ENCODE measurements around the gene PITPNC1.

PITPNC1 gene

DNA sequence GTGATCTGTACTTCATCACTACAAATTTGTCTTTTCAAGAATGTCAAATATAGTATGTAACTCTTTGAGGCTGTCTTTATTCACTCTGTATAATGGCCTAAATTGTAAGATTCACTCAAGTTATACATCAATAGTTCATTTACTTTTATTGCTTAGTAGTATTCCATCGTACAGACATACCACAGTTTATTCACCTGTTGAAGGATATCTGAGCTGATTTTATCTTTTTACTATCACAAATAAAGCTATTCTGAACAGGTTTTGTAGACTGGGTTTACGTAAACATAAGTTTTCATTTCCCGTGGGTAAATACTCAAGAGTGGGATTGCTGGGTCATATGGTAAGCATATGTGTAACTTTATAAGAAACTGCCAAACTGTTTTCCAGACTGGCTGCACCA is 29.3 kb upstream of the PITPNC1 start:
- TF ChIP-seq, protein P1, sequence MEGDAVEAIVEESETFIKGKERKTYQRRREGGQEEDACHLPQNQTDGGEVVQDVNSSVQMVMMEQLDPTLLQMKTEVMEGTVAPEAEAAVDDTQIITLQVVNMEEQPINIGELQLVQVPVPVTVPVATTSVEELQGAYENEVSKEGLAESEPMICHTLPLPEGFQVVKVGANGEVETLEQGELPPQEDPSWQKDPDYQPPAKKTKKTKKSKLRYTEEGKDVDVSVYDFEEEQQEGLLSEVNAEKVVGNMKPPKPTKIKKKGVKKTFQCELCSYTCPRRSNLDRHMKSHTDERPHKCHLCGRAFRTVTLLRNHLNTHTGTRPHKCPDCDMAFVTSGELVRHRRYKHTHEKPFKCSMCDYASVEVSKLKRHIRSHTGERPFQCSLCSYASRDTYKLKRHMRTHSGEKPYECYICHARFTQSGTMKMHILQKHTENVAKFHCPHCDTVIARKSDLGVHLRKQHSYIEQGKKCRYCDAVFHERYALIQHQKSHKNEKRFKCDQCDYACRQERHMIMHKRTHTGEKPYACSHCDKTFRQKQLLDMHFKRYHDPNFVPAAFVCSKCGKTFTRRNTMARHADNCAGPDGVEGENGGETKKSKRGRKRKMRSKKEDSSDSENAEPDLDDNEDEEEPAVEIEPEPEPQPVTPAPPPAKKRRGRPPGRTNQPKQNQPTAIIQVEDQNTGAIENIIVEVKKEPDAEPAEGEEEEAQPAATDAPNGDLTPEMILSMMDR (IDR thresholded peaks at IDR 0.05; ENCODE audit: insufficient read depth, low read depth, low read length, missing control alignments), result no peak
- no peak overlapping the region for H3K4me3 ChIP-seq (ENCODE audit: low read depth, low read length)
- no peak for DNase-seq (ENCODE audit: low read depth)

DNA sequence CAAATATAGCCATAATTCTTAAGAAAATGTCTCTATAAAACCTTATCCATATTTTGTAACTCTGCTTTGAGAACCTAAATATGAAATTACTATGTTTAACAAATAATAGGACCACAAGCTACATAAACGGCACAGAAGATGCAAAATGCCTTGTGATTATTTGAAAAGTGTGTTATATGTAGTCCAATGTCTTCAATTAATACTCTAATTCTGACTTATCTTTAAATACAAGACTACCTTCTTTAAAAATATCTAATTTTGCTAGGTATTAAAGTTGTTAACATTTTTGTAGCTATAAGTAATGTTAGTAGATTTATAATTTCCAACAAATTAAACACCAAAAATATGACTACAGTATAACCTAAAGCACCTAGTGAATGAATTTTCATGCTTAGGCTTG is 27.7 kb upstream of the PITPNC1 start:
- TF ChIP-seq, protein P1 (IDR thresholded peaks at IDR 0.05; ENCODE audit: insufficient read depth, low read depth, low read length, missing control alignments), result no peak
- H3K4me3 ChIP-seq (ENCODE audit: low read depth, low read length), result no peak overlapping the region
- DNase-seq (ENCODE audit: low read depth), result no peak

DNA sequence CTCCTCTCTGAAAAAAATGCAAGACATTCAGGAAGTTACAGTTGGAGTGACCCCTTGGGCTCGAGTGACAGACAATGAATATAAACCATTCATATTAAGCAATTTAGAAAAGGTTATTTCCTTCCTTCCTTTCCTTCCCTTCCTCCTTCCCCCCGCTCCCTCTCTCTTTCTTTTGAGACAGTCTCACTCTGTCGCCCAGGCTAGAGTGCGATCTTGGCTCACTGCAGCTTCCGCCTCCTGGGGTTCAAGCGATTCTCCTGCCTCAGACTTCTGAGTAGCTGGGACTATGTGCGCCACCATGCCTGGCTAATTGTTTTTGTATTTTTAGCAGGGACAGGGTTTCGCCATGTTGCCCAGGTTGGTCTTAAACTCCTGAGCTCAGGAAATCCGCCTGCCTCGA is 23.9 kb upstream of the PITPNC1 start:
- TF ChIP-seq, protein P1 (IDR thresholded peaks at IDR 0.05; ENCODE audit: insufficient read depth, low read depth, low read length, missing control alignments), result no peak
- DNase-seq (ENCODE audit: low read depth), result no peak
- H3K4me3 ChIP-seq (ENCODE audit: low read depth, low read length), result no peak overlapping the region

DNA sequence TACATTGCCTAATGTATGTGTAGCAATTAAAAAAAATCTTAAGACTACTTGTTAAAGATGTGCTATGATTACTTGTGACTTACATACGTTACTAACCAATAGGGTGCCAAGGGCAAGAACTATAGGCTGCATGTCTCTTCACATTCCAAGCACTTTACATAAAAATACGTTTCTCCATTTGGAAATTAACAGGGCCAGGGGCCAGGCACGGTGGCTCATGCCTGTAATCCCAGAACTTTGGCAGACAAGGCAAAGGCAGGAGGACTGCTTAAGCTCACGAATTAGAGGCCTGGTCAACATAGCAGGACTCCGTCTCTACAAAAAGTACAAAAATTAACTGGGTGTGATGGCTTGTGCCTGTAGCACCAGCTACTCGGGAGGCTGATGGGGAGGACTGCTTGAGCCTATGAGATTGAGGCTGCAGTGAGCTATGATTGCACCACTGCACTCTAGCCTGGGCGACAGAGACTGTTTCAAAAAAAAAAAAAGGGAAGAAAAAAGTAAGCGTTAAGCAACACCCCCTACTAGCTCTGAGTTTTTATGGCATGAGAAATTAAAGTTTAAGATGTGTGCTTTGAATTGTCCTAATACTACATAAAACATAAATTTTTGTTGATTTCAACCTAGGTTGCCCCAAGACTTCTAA is 23.0 kb upstream of the PITPNC1 start:
- TF ChIP-seq, protein P1 (IDR thresholded peaks at IDR 0.05; ENCODE audit: insufficient read depth, low read depth, low read length, missing control alignments), result no peak
- no peak overlapping the region for H3K4me3 ChIP-seq (ENCODE audit: low read depth, low read length)
- no peak for DNase-seq (ENCODE audit: low read depth)

DNA sequence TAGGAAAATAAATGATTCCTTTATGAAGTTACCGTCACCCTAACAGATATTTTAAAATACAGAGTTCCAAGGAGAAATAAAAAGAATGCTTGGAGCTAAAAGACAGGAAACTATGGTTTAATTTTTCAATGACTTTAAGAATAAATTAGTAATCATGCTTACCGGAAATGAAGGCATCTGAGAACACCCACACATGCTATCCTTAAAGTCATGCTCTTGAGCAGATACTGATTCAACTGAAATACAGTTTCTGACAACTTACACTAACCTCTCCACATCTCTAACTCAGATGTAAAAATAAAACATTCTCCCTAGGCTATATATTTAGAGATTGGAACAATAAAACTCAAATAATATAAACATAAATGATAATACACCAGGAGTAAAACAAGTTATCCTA is 18.5 kb upstream of the PITPNC1 start:
- DNase-seq (ENCODE audit: low read depth), result no peak
- TF ChIP-seq, protein P1 (IDR thresholded peaks at IDR 0.05; ENCODE audit: insufficient read depth, low read depth, low read length, missing control alignments), result no peak
- no peak overlapping the region for H3K4me3 ChIP-seq (ENCODE audit: low read depth, low read length)

DNA sequence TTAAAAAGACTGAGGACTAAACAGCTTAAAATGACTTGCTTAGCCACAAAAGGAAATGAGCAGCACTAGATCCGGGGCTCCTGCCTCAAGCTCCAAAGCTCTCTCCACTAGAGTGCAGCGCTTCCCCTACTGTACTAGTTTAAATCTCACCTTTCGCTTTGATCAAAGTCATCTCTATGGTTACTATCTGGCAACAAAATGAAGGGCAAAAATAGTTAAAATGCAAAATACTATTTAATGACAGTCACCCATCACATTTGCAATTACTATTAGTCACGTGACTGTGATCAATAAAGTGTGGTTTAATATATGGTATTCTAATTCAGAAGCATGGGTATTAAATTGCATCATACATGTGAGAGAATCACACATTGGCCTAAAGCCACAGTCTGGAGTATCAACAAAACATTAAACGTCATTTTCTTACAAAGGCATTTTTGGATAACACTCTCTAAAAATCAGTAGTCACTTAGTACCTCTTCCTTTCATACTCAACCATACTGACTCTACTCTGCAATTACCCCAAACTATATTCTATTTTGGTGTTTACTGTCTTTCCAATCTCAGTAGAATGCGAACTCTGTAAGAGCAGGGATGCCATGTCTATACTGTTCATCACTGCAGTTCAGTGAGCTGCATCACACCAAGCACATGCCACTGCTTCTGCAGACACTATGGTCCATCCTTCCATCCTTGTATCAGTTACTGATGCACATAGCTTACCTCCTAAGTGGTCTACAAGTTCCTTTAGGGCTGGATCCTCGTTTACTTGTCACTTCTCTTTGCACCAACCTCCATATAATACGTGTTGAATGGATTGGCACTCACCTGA is 16.9 kb upstream of the PITPNC1 start:
- TF ChIP-seq, protein P1 (IDR thresholded peaks at IDR 0.05; ENCODE audit: insufficient read depth, low read depth, low read length, missing control alignments), result peak; percentile 25
- DNase-seq (ENCODE audit: low read depth), result peak; percentile 53
- no peak overlapping the region for H3K4me3 ChIP-seq (ENCODE audit: low read depth, low read length)
